PC-3 (cell line): ENCODE data around the gene PYM1. TPM values are rescaled to one million over a fixed set of nuclear protein-coding genes. Genes with fewer than 3 reads are reported as not detected.
"Not testable (repeated sequence)": the region's sequence is repeated elsewhere in the genome, so short reads cannot be mapped to it uniquely, and the experiment has no call there.

Experiments
- ATAC-seq: fragments of 200-7000 bp; cut with Tn5 transposase; 2 replicates; pipeline ENCODE4 v1.9.1; 2020; ENCODE audit warnings: mild to moderate bottlenecking, moderate library complexity
- BruUV-seq: library from RNA; stranded (reverse); fragments of 400-500 nt; replicated peaks from 2 replicates; lab custom pipeline; 2021; lab: Mats Ljungman, UMichigan
- CTCF ChIA-PET: fragments of 300-600 bp; sonication (Branson Sonifier 250); formaldehyde crosslinking; loops from one replicate; lab custom pipeline; 2022; ENCODE audit warnings: antibody characterized with exemption; lab: Charles Lee
- POLR2A ChIA-PET: fragments of 300-600 bp; sonication (Branson Sonifier 250); formaldehyde crosslinking; loops from one replicate; lab custom pipeline; 2022; ENCODE audit warnings: antibody characterized with exemption; ENCODE audit not compliant: unreplicated experiment; lab: Charles Lee
- DNase-seq: peaks from one replicate; pipeline ENCODE4 v3.0.0-alpha.2; 2015
- H2AFZ ChIP-seq: fragments of 300-600 bp; sonication (generic); 2 replicates; pipeline ENCODE4 v1.6.0; 2016; ENCODE audit warnings: antibody characterized with exemption, low read length
- H3F3A ChIP-seq: fragments of 300-600 bp; sonication (generic); one replicate; pipeline ENCODE4 v1.6.0; 2017; ENCODE audit warnings: antibody characterized with exemption, low read length, control low read depth, mild to moderate bottlenecking; ENCODE audit not compliant: unreplicated experiment
- H3K27ac ChIP-seq: fragments of 300-600 bp; sonication (generic); 2 replicates; pipeline ENCODE4 v1.5.1; 2016; ENCODE audit warnings: mild to moderate bottlenecking, low read length
- H3K27me3 ChIP-seq: fragments of 300-600 bp; sonication (generic); 2 replicates; pipeline ENCODE4 v1.6.1; 2016; ENCODE audit warnings: low read length, mixed read lengths
- H3K36me3 ChIP-seq: fragments of 300-600 bp; sonication (generic); 2 replicates; pipeline ENCODE4 v1.6.1; 2016; ENCODE audit warnings: low read depth, mixed run types, low read length, mixed read lengths
- H3K4me1 ChIP-seq: fragments of 300-600 bp; sonication (generic); 2 replicates; pipeline ENCODE4 v1.5.1; 2016; ENCODE audit warnings: low read length; ENCODE audit not compliant: insufficient read depth
- H3K4me2 ChIP-seq: fragments of 300-600 bp; sonication (generic); 2 replicates; pipeline ENCODE4 v1.6.0; 2016; ENCODE audit warnings: low read length
- H3K4me3 ChIP-seq: fragments of 300-600 bp; sonication (generic); 2 replicates; pipeline ENCODE4 v1.5.1; 2016; ENCODE audit warnings: mild to moderate bottlenecking, low read length, mixed read lengths
- H3K79me2 ChIP-seq: fragments of 300-600 bp; sonication (generic); 2 replicates; pipeline ENCODE4 v1.6.1; 2017; ENCODE audit warnings: low read length, mixed read lengths
- H3K9ac ChIP-seq: fragments of 300-600 bp; sonication (generic); 2 replicates; pipeline ENCODE4 v1.6.0; 2016; ENCODE audit warnings: mild to moderate bottlenecking, low read length
- H3K9me2 ChIP-seq: fragments of 300-600 bp; sonication (generic); replicated peaks from 2 replicates; pipeline ENCODE4 v1.6.1; 2016; ENCODE audit warnings: mixed run types, low read length, mixed read lengths
- H3K9me3 ChIP-seq: fragments of 300-600 bp; sonication (generic); 2 replicates; pipeline ENCODE4 v1.6.1; 2016; ENCODE audit warnings: low read length, mixed read lengths
- H4K20me1 ChIP-seq: fragments of 300-600 bp; sonication (generic); 2 replicates; pipeline ENCODE4 v1.6.1; 2016; ENCODE audit warnings: low read length, mixed read lengths
- EZH2 ChIP-seq: fragments of 300-600 bp; sonication (generic); IDR thresholded peaks from one replicate; pipeline ENCODE4 v1.6.1; 2017; ENCODE audit warnings: antibody characterized with exemption, mild to moderate bottlenecking, low read length; ENCODE audit not compliant: unreplicated experiment
- EZH2phosphoT487 ChIP-seq: fragments of 300-600 bp; sonication (generic); IDR thresholded peaks from 2 replicates; pipeline ENCODE4 v1.6.1; 2018; ENCODE audit warnings: mild to moderate bottlenecking, antibody characterized with exemption, low read length, borderline replicate concordance
- intact Hi-C: fragments of 100-400 bp; cut with micrococcal nuclease; formaldehyde crosslinking; loops from 2 replicates; pipeline ENCODE4 v1.9.0; 2023
- total RNA-seq: library from RNA; depleted of rRNA; stranded (reverse); fragments of >200 nt; gene quantifications from 2 replicates; pipeline ENCODE4 v1.2.3, GENCODE V29; 2014
- TF ChIP-seq, protein P1 (sequence below): fragments of 300-600 bp; sonication (generic); conservative IDR thresholded peaks from 2 replicates; pipeline ENCODE4 v1.5.1; 2017; ENCODE audit warnings: antibody characterized with exemption, low read depth, mild to moderate bottlenecking, low read length

The PYM1 gene
- total RNA-seq, 1 experiment from 2014 or later, result 39.0 TPM

- TF ChIP-seq EZH2 (no peak), EZH2phosphoT487 (no peak)
- TF ChIP-seq, protein P1, sequence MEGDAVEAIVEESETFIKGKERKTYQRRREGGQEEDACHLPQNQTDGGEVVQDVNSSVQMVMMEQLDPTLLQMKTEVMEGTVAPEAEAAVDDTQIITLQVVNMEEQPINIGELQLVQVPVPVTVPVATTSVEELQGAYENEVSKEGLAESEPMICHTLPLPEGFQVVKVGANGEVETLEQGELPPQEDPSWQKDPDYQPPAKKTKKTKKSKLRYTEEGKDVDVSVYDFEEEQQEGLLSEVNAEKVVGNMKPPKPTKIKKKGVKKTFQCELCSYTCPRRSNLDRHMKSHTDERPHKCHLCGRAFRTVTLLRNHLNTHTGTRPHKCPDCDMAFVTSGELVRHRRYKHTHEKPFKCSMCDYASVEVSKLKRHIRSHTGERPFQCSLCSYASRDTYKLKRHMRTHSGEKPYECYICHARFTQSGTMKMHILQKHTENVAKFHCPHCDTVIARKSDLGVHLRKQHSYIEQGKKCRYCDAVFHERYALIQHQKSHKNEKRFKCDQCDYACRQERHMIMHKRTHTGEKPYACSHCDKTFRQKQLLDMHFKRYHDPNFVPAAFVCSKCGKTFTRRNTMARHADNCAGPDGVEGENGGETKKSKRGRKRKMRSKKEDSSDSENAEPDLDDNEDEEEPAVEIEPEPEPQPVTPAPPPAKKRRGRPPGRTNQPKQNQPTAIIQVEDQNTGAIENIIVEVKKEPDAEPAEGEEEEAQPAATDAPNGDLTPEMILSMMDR, result no peak
- Histone ChIP-seq H3K4me3 (peak overlapping the region; percentile 90; the same call in 1 of the 2 replicates), H3K9ac (no peak overlapping the region), H4K20me1 (no peaks in the 10 kb centered on the region), H3K9me3 (no peaks in the 10 kb centered on the region), H3K36me3 (no peaks in the 10 kb centered on the region), H3F3A (peaks cover 6% of the 10 kb centered on the region), H3K27me3 (no peaks in the 10 kb centered on the region), H3K79me2 (peaks cover 58% of the 10 kb centered on the region), H3K4me2 (peak overlapping the region; percentile 91), H3K9me2 (no peaks in the 10 kb centered on the region), H3K27ac (no peak overlapping the region), H3K4me1 (peaks cover 35% of the 10 kb centered on the region), H2AFZ (no peak overlapping the region)
- DNase-seq (no peak), ATAC-seq (no peak)
- BruUV-seq, result no TSS peak
- ChIA-PET CTCF (interaction anchor here (0.5 to 1.2 kb wide), 2 partner anchors 36 to 49 kb away, joined by 3 to 7 read pairs; partner anchors contain the start of gene RAB5B), POLR2A (no interaction called here)
- intact Hi-C loops, result no loop called here
Measured at GRCh38 chr12:55925371-55925770, 2.3 kb downstream of the PYM1 start.

DNA sequence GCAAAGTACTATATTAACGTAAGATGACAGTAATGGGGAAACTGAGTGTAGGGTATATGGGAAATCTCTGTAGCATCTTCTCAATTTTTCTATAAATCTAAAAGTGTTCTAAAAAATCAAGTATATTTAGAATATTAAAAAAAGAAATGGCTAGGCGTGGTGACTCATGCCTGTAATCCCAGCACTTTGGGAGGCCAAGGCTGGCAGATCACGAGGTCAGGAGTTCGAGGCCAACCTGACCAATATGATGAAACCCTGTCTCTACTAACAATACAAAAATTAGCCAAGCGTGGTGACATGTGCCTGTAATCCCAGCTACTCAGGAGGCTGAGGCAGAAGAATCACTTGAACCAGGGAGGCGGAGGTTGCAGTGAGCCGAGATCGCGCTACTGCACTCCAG is 4.0 kb downstream of the PYM1 start:
- POLR2A ChIA-PET, BruUV-seq, H3K27me3 ChIP-seq, H3K9ac ChIP-seq, H3K4me2 ChIP-seq, H3K27ac ChIP-seq, H3K9me2 ChIP-seq, H3K4me3 ChIP-seq, intact Hi-C loops, H2AFZ ChIP-seq, CTCF ChIA-PET, H3K9me3 ChIP-seq, ATAC-seq, H3K36me3 ChIP-seq, H3F3A ChIP-seq, H4K20me1 ChIP-seq, DNase-seq: not testable (repeated sequence)
- H3K79me2 ChIP-seq, result peaks cover 70% of the 10 kb centered on the region
- H3K4me1 ChIP-seq, result peaks cover 37% of the 10 kb centered on the region

- TF ChIP-seq, protein P1, result no peak
- H3K27me3 ChIP-seq, result no peaks in the 10 kb centered on the region
- H3K9me2 ChIP-seq, result no peaks in the 10 kb centered on the region
- peaks cover 6% of the 10 kb centered on the region for H3F3A ChIP-seq
- H3K4me1 ChIP-seq, result peaks cover 36% of the 10 kb centered on the region
- CTCF ChIA-PET, result no interaction called here
- no peaks in the 10 kb centered on the region for H3K9me3 ChIP-seq
- no peak overlapping the region for H3K9ac ChIP-seq
- no peaks in the 10 kb centered on the region for H4K20me1 ChIP-seq
- POLR2A ChIA-PET, result interaction anchor here (0.6 kb wide), 1 partner anchor 104 kb away, joined by 3 read pairs; the partner anchor contains the start of genes ORMDL2 and SARNP
- DNase-seq (peak; percentile 54), ATAC-seq (no peak; the same call in 1 of the 2 replicates)
- no peak overlapping the region for H3K4me3 ChIP-seq
- H3K4me2 ChIP-seq, result no peak overlapping the region
- H3K36me3 ChIP-seq, result no peaks in the 10 kb centered on the region
- no peak overlapping the region for H2AFZ ChIP-seq
- peak overlapping the region; percentile 33; the same call in 1 of the 2 replicates for H3K27ac ChIP-seq
- BruUV-seq, result no TSS peak
- H3K79me2 ChIP-seq, result peaks cover 84% of the 10 kb centered on the region
- intact Hi-C loops, result no loop called here
Measured at GRCh38 chr12:55922126-55922525, 5.6 kb downstream of the PYM1 start.

DNA sequence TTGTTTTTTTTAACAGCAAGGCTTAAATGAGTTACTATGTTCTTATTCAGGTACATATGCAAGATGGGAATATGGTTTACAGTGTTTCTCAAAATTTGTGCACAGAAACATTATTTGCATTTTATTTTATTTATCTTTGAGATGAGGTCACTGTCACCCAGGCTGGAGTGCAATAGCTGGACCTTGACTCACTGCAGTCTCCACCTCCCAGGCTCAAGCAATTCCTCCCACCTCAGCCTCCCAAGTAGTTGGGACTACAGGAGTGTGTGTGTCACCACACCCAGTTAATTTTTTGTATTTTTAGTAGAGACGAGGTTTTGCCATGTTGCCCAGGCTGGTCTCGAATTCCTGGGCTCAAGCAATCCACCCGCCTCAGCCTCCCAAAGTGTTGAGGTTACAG is 8.7 kb downstream of the PYM1 start:
- CTCF ChIA-PET, H3K27me3 ChIP-seq, H3K9me2 ChIP-seq: not testable (repeated sequence)

More for the DNA sequence above, 8.7 kb downstream of the PYM1 start:
- peaks cover 38% of the 10 kb centered on the region for H3K4me1 ChIP-seq
- DNase-seq (peak; percentile 83), ATAC-seq (peak; percentile 99)
- POLR2A ChIA-PET, H3K36me3 ChIP-seq, H3F3A ChIP-seq, H3K9ac ChIP-seq, intact Hi-C loops, BruUV-seq, H3K9me3 ChIP-seq, H2AFZ ChIP-seq, H3K4me3 ChIP-seq, H4K20me1 ChIP-seq: not testable (repeated sequence)
- peak overlapping the region; percentile 23 for H3K27ac ChIP-seq
- peaks cover 85% of the 10 kb centered on the region for H3K79me2 ChIP-seq
- H3K4me2 ChIP-seq, result peak overlapping the region; percentile 50
